ENCODE results near the gene APC2.
"Not testable (repeated sequence)": the region's sequence is repeated elsewhere in the genome, so short reads cannot be mapped to it uniquely, and the experiment has no call there.

APC2 gene

GRCh38 chr19:1472231-1473084, 22.5 kb downstream of the APC2 start:
- no peak overlapping the region for H3K4me3 Mint-ChIP-seq

GRCh38 chr19:1473085-1473851, 23.3 kb downstream of the APC2 start:
- no peak for DNase-seq

More at GRCh38 chr19:1472231-1473084, 22.5 kb downstream of the APC2 start:
- DNase-seq (no peak), ATAC-seq (no peak)
- Mint-ChIP-seq H3K9me3 (no peaks in the 10 kb centered on the region), H3K27me3 (peaks cover 34% of the 10 kb centered on the region), H3K4me1 (peaks cover 33% of the 10 kb centered on the region), H3K27ac (no peak overlapping the region)

GRCh38 chr19:1474011-1474764, 24.3 kb downstream of the APC2 start:
- Mint-ChIP-seq H3K27ac (peak overlapping the region in 1 of 2 donors; percentile 54), H3K4me3 (no peak overlapping the region)

More at GRCh38 chr19:1473085-1473851, 23.3 kb downstream of the APC2 start:
- Mint-ChIP-seq H3K27me3 (peaks cover 34% of the 10 kb centered on the region), H3K4me1 (peaks cover 38% of the 10 kb centered on the region), H3K27ac (no peak overlapping the region), H3K4me3 (no peak overlapping the region), H3K9me3 (no peaks in the 10 kb centered on the region)
- ATAC-seq: no peak

GRCh38 chr19:1474765-1475351, 24.9 kb downstream of the APC2 start:
- Mint-ChIP-seq H3K27me3 (peaks cover 32% of the 10 kb centered on the region), H3K9me3 (no peaks in the 10 kb centered on the region), H3K4me3 (no peak overlapping the region), H3K27ac (peak overlapping the region in 1 of 2 donors; percentile 42), H3K4me1 (peaks cover 51% of the 10 kb centered on the region)
- no peak for DNase-seq
- ATAC-seq: no peak

More at GRCh38 chr19:1474011-1474764, 24.3 kb downstream of the APC2 start:
- ATAC-seq: no peak
- Mint-ChIP-seq H3K4me1 (peaks cover 46% of the 10 kb centered on the region), H3K9me3 (no peaks in the 10 kb centered on the region), H3K27me3 (peaks cover 34% of the 10 kb centered on the region)
- no peak for DNase-seq

- H3K9me3 Mint-ChIP-seq: no peaks in the 10 kb centered on the region
- ATAC-seq (no peak), DNase-seq (no peak)
- H3K27ac Mint-ChIP-seq: no peak overlapping the region
- H3K27me3 Mint-ChIP-seq: peaks cover 23% of the 10 kb centered on the region
- no peak overlapping the region for H3K4me3 Mint-ChIP-seq
- H3K4me1 Mint-ChIP-seq: peaks cover 44% of the 10 kb centered on the region
These were observed 26.0 kb downstream of the APC2 start for GRCh38 chr19:1475751-1476437.

- not testable (repeated sequence) for ATAC-seq, H3K27ac Mint-ChIP-seq, H3K9me3 Mint-ChIP-seq, DNase-seq
- Mint-ChIP-seq H3K4me1 (peaks cover 33% of the 10 kb centered on the region), H3K4me3 (peak overlapping the region in 1 of 2 donors; percentile 37), H3K27me3 (peaks cover 11% of the 10 kb centered on the region)
These were observed 27.1 kb downstream of the APC2 start for GRCh38 chr19:1477056-1477455.

GRCh38 chr19:1478934-1479707, 29.2 kb downstream of the APC2 start, which contains the start of gene C19orf25:
Gene C19orf25 (minus strand): TSS chr19:1479215. CDS start chr19:1478903, 312 bp downstream.
- Mint-ChIP-seq H3K27ac (peak within 1 kb of the TSS; percentile 98 to 100), H3K4me1 (peaks cover 24% of the 10 kb centered on the region), H3K4me3 (peak within 1 kb of the TSS; percentile 99 to 100), H3K27me3 (no peaks in the 10 kb centered on the region), H3K9me3 (no peaks in the 10 kb centered on the region)
- ATAC-seq (peak; percentile 95), DNase-seq (peak; percentile 91 to 95)

- Mint-ChIP-seq H3K4me3 (no peak overlapping the region), H3K4me1 (peaks cover 24% of the 10 kb centered on the region), H3K9me3 (no peaks in the 10 kb centered on the region), H3K27me3 (no peaks in the 10 kb centered on the region), H3K27ac (no peak overlapping the region)
- no peak for DNase-seq
- no peak for ATAC-seq
These were observed 31.4 kb downstream of the APC2 start for GRCh38 chr19:1481224-1481892.

- H3K27me3 Mint-ChIP-seq: no peaks in the 10 kb centered on the region
- ATAC-seq: no peak
- H3K9me3 Mint-ChIP-seq: no peaks in the 10 kb centered on the region
- H3K4me3 Mint-ChIP-seq: no peak overlapping the region
- DNase-seq: no peak
- no peak overlapping the region for H3K27ac Mint-ChIP-seq
- H3K4me1 Mint-ChIP-seq: peaks cover 24% of the 10 kb centered on the region
These were observed 32.0 kb downstream of the APC2 start for GRCh38 chr19:1481893-1482360.

- DNase-seq (no peak), ATAC-seq (no peak)
- no peak overlapping the region for H3K27ac Mint-ChIP-seq
- no peak overlapping the region for H3K4me3 Mint-ChIP-seq
- H3K4me1 Mint-ChIP-seq: peaks cover 19% of the 10 kb centered on the region
- H3K27me3 Mint-ChIP-seq: no peaks in the 10 kb centered on the region
- H3K9me3 Mint-ChIP-seq: no peaks in the 10 kb centered on the region
These were observed 32.6 kb downstream of the APC2 start for GRCh38 chr19:1482361-1483130.

GRCh38 chr19:1483131-1483978, 33.4 kb downstream of the APC2 start:
- H3K27ac Mint-ChIP-seq: no peak overlapping the region
- H3K4me1 Mint-ChIP-seq: peaks cover 16% of the 10 kb centered on the region
- ATAC-seq: no peak
- H3K9me3 Mint-ChIP-seq: no peaks in the 10 kb centered on the region
- H3K27me3 Mint-ChIP-seq: no peaks in the 10 kb centered on the region
- H3K4me3 Mint-ChIP-seq: no peak overlapping the region
- DNase-seq: no peak

- Mint-ChIP-seq H3K27ac (no peak overlapping the region), H3K27me3 (no peaks in the 10 kb centered on the region), H3K4me3 (no peak overlapping the region), H3K9me3 (no peaks in the 10 kb centered on the region), H3K4me1 (peaks cover 17% of the 10 kb centered on the region)
- no peak for DNase-seq
- ATAC-seq: no peak
These were observed 34.1 kb downstream of the APC2 start for GRCh38 chr19:1483979-1484428.

Data from stimulated activated naive CD8-positive, alpha-beta T cell treated with anti-CD3 and anti-CD28 coated beads, Interleukin-15, amount 100 ng/mL, for 72 hours (primary cell).